Neural progenitor cell (in vitro differentiated cells): ENCODE measurements around the gene NSUN7. TPM values are rescaled to one million over a fixed set of nuclear protein-coding genes. Genes with fewer than 3 reads are reported as not detected.

Source experiments
- DNase-seq: peaks from one replicate; pipeline ENCODE4 v3.0.0-alpha.2; 2016; ENCODE audit warnings: low spot score
- H2AFZ ChIP-seq: fragments of 200-600 bp; sonication (generic); replicated peaks from 2 replicates; pipeline ENCODE4 v1.6.1; 2016; ENCODE audit warnings: antibody characterized with exemption
- H3F3A ChIP-seq: fragments of 200-600 bp; sonication (generic); 2 replicates; pipeline ENCODE4 v1.6.1; 2016; ENCODE audit warnings: antibody characterized with exemption, low read depth
- H3K27ac ChIP-seq: fragments of 200-600 bp; sonication (generic); 2 replicates; pipeline ENCODE4 v1.5.1; 2016; ENCODE audit warnings: mild to moderate bottlenecking
- H3K27me3 ChIP-seq: fragments of 200-600 bp; sonication (generic); 2 replicates; pipeline ENCODE4 v1.6.1; 2016; ENCODE audit warnings: mild to moderate bottlenecking, moderate library complexity
- H3K36me3 ChIP-seq: fragments of 200-600 bp; sonication (generic); 2 replicates; pipeline ENCODE4 v1.5.1; 2016
- H3K4me1 ChIP-seq: fragments of 200-600 bp; sonication (generic); 2 replicates; pipeline ENCODE4 v1.6.1; 2016; ENCODE audit warnings: mixed run types
- H3K4me2 ChIP-seq: fragments of 200-600 bp; sonication (generic); 2 replicates; pipeline ENCODE4 v1.6.1; 2016
- H3K4me3 ChIP-seq: fragments of 200-600 bp; sonication (generic); 2 replicates; pipeline ENCODE4 v1.5.1; 2016
- H3K79me2 ChIP-seq: fragments of 200-600 bp; sonication (generic); 2 replicates; pipeline ENCODE4 v1.6.1; 2016; ENCODE audit warnings: low read depth
- H3K9ac ChIP-seq: fragments of 200-600 bp; sonication (generic); 2 replicates; pipeline ENCODE4 v1.6.1; 2016
- H3K9me3 ChIP-seq: fragments of 200-600 bp; sonication (generic); 2 replicates; pipeline ENCODE4 v1.5.1; 2016; ENCODE audit warnings: low read depth
- H4K20me1 ChIP-seq: fragments of 200-600 bp; sonication (generic); 2 replicates; pipeline ENCODE4 v1.6.1; 2016; ENCODE audit warnings: low read depth
- H3K27ac Mint-ChIP-seq: 3 replicates; pipeline ENCODE4 v1.8.0; 2021; ENCODE audit warnings: mixed read lengths
- H3K27me3 Mint-ChIP-seq: 2 replicates; pipeline ENCODE4 v1.8.0; 2022; ENCODE audit warnings: low read depth, mild to moderate bottlenecking, inconsistent platforms, moderate library complexity, mixed read lengths; ENCODE audit not compliant: insufficient read depth
- H3K36me3 Mint-ChIP-seq: 3 replicates; pipeline ENCODE4 v1.8.0; 2021; ENCODE audit warnings: mixed read lengths
- H3K4me1 Mint-ChIP-seq: 3 replicates; pipeline ENCODE4 v1.8.0; 2021; ENCODE audit warnings: mixed read lengths
- H3K4me3 Mint-ChIP-seq: 3 replicates; pipeline ENCODE4 v1.8.0; 2021; ENCODE audit warnings: mild to moderate bottlenecking, moderate library complexity, mixed read lengths
- H3K9me3 Mint-ChIP-seq: 3 replicates; pipeline ENCODE4 v1.8.0; 2020; ENCODE audit warnings: mixed read lengths
- EZH2 ChIP-seq: fragments of 200-600 bp; sonication (generic); IDR thresholded peaks from 2 replicates; pipeline ENCODE4 v1.6.1; 2017; ENCODE audit warnings: antibody characterized with exemption, mild to moderate bottlenecking, moderate library complexity
- EZH2phosphoT487 ChIP-seq: fragments of 200-600 bp; sonication (generic); IDR thresholded peaks from 2 replicates; pipeline ENCODE4 v1.6.1; 2017; ENCODE audit warnings: antibody characterized with exemption
- total RNA-seq: library from RNA; depleted of rRNA; stranded (reverse); fragments of >200 nt; gene quantifications from 2 replicates; pipeline ENCODE4 v1.2.3, GENCODE V29; 2015; ENCODE audit warnings: low replicate concordance
- TF ChIP-seq, protein P1 (sequence below): fragments of 200-600 bp; sonication (generic); IDR thresholded peaks from 2 replicates; pipeline ENCODE4 v1.5.1; 2017; ENCODE audit warnings: antibody characterized with exemption, mild to moderate bottlenecking

The NSUN7 gene
- total RNA-seq, 1 donor from 2014 or later, result 37.4 TPM

DNA sequence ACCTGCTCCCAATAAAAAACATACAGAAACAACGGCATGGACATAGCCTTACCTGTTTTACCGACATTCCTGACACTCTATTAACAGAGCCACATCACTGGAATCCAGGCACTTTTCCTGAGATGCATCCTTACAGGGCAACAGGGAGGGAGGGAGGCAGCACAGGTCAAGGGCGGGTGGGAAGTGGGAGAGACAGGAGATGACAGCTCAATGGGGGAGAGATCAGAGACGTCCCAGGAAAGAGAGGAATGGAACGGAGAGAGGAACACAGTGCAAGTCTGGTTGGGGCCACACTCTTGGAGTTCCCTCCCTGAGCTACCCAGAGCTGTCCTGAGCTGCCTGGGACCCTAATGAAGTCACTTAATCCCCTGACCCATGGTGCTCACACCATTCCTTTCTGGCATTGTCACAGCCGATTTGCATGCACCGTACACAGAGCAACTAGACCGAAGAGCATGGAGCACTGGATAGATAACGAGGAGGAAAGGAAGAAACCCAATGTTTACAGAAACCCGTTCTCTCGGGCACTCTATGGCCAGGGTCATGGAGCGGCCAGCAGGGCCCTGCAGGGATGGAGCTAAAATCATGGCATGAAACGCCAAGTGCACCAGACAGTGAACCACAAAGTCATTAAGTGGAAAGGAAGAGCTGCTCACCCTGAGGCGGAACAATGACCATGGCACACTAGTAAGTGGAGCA, 93.1 kb downstream of the NSUN7 start:
- H3K27me3 Mint-ChIP-seq, result no peaks in the 10 kb centered on the region
- peaks cover 50% of the 10 kb centered on the region for H3K4me1 Mint-ChIP-seq
- TF ChIP-seq EZH2phosphoT487, result no peak
- TF ChIP-seq, protein P1, sequence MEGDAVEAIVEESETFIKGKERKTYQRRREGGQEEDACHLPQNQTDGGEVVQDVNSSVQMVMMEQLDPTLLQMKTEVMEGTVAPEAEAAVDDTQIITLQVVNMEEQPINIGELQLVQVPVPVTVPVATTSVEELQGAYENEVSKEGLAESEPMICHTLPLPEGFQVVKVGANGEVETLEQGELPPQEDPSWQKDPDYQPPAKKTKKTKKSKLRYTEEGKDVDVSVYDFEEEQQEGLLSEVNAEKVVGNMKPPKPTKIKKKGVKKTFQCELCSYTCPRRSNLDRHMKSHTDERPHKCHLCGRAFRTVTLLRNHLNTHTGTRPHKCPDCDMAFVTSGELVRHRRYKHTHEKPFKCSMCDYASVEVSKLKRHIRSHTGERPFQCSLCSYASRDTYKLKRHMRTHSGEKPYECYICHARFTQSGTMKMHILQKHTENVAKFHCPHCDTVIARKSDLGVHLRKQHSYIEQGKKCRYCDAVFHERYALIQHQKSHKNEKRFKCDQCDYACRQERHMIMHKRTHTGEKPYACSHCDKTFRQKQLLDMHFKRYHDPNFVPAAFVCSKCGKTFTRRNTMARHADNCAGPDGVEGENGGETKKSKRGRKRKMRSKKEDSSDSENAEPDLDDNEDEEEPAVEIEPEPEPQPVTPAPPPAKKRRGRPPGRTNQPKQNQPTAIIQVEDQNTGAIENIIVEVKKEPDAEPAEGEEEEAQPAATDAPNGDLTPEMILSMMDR, result no peak
- no peak for TF ChIP-seq EZH2
- no peak overlapping the region for H2AFZ ChIP-seq
- no peak overlapping the region for H3K4me3 Mint-ChIP-seq
- peak overlapping the region; percentile 40 for H3K4me2 ChIP-seq
- H3K27ac Mint-ChIP-seq, result no peak overlapping the region
- peak; percentile 61 for DNase-seq
- no peaks in the 10 kb centered on the region for H3K27me3 ChIP-seq
- H3K4me3 ChIP-seq, result no peak overlapping the region
- H3K79me2 ChIP-seq, result peaks cover 84% of the 10 kb centered on the region
- peaks cover 6% of the 10 kb centered on the region for H3K36me3 Mint-ChIP-seq
- no peaks in the 10 kb centered on the region for H3K9me3 Mint-ChIP-seq
- no peak overlapping the region for H3K9ac ChIP-seq
- no peaks in the 10 kb centered on the region for H3K9me3 ChIP-seq
- no peak overlapping the region for H3K27ac ChIP-seq
- H4K20me1 ChIP-seq, result peaks cover 37% of the 10 kb centered on the region
- H3F3A ChIP-seq, result peaks cover 12% of the 10 kb centered on the region
- H3K4me1 ChIP-seq, result peaks cover 27% of the 10 kb centered on the region
- no peaks in the 10 kb centered on the region for H3K36me3 ChIP-seq

DNA sequence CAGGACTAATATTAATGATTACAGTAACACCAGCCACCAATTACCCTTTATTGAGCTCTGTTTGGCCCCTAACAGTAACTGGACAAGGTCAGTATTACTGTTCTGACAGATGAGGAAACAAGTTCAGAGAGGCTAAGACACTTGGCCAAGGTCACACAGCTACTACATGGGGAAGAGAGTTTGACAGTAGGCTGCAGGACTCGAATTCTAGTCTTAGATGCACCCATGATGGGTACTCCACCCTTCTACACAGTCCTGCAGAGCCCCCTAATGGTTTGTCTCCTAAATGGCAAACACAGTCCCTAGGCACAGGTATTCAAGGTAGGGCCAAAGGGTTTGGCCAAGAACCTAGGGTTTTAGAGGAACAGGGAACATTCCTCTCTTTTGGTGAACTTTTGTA, 93.9 kb downstream of the NSUN7 start:
- Histone ChIP-seq H3K9ac (no peak overlapping the region), H3K9me3 (no peaks in the 10 kb centered on the region), H2AFZ (no peak overlapping the region), H4K20me1 (peaks cover 45% of the 10 kb centered on the region), H3K36me3 (no peaks in the 10 kb centered on the region), H3K4me1 (peaks cover 36% of the 10 kb centered on the region), H3K27ac (no peak overlapping the region), H3K4me2 (no peak overlapping the region), H3K79me2 (peaks cover 84% of the 10 kb centered on the region), H3F3A (peaks cover 20% of the 10 kb centered on the region), H3K4me3 (no peak overlapping the region), H3K27me3 (no peaks in the 10 kb centered on the region)
- peak; percentile 28 for DNase-seq
- H3K9me3 Mint-ChIP-seq, result no peaks in the 10 kb centered on the region
- no peak overlapping the region for H3K4me3 Mint-ChIP-seq
- TF ChIP-seq, protein P1, result peak; percentile 49
- TF ChIP-seq EZH2, result no peak
- no peak overlapping the region for H3K27ac Mint-ChIP-seq
- H3K4me1 Mint-ChIP-seq, result peaks cover 58% of the 10 kb centered on the region
- H3K36me3 Mint-ChIP-seq, result peaks cover 6% of the 10 kb centered on the region
- no peaks in the 10 kb centered on the region for H3K27me3 Mint-ChIP-seq

DNA sequence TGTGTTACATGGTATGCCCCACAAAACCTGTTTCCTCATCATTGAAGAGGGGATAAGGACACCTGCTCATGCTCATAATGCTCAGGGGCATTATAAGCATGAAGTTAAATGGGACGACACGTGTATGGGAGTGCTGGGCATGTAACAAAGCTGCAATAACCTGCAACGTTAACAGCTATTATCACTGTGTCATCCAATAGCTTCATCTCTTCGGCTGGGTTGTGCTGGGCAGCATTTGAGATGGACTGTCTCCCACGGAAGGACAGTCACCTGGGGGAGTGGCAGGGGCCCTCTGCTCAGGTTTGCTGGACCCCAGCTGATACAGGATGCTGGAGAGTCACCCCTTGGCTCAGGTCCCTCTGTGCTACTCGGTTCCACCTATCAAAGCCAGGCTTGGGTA, 94.5 kb downstream of the NSUN7 start:
- H3K36me3 Mint-ChIP-seq, result peaks cover 4% of the 10 kb centered on the region
- Histone ChIP-seq H3F3A (peaks cover 26% of the 10 kb centered on the region), H3K36me3 (no peaks in the 10 kb centered on the region), H3K79me2 (peaks cover 84% of the 10 kb centered on the region), H3K9me3 (no peaks in the 10 kb centered on the region), H3K27me3 (no peaks in the 10 kb centered on the region), H3K4me1 (peaks cover 41% of the 10 kb centered on the region), H3K4me3 (no peak overlapping the region), H2AFZ (no peak overlapping the region), H4K20me1 (peaks cover 51% of the 10 kb centered on the region), H3K9ac (no peak overlapping the region), H3K4me2 (no peak overlapping the region), H3K27ac (no peak overlapping the region)
- H3K4me3 Mint-ChIP-seq, result no peak overlapping the region
- DNase-seq, result no peak
- H3K9me3 Mint-ChIP-seq, result no peaks in the 10 kb centered on the region
- no peaks in the 10 kb centered on the region for H3K27me3 Mint-ChIP-seq
- no peak overlapping the region for H3K27ac Mint-ChIP-seq
- H3K4me1 Mint-ChIP-seq, result peaks cover 62% of the 10 kb centered on the region
- TF ChIP-seq EZH2phosphoT487 (no peak), EZH2 (no peak)
- TF ChIP-seq, protein P1, result no peak
